LNCaP clone FGC (cell line): ENCODE measurements around the gene PPM1M.

ENCODE experiments used
- DNase-seq: peaks from one replicate; pipeline ENCODE4 v3.0.0-alpha.2; 2011; ENCODE audit warnings: low read depth
- H3K4me3 ChIP-seq: 2 replicates; pipeline ENCODE4 v1.5.1; 2011; ENCODE audit warnings: mild to moderate bottlenecking, low read depth, low read length, control low read depth
- CTCF ChIP-seq: IDR thresholded peaks from 2 replicates; pipeline ENCODE4 v1.5.1; 2012; ENCODE audit warnings: mild to moderate bottlenecking; ENCODE audit not compliant: control insufficient read depth, insufficient read depth; ENCODE audit errors: extremely low read depth

PPM1M gene

DNA sequence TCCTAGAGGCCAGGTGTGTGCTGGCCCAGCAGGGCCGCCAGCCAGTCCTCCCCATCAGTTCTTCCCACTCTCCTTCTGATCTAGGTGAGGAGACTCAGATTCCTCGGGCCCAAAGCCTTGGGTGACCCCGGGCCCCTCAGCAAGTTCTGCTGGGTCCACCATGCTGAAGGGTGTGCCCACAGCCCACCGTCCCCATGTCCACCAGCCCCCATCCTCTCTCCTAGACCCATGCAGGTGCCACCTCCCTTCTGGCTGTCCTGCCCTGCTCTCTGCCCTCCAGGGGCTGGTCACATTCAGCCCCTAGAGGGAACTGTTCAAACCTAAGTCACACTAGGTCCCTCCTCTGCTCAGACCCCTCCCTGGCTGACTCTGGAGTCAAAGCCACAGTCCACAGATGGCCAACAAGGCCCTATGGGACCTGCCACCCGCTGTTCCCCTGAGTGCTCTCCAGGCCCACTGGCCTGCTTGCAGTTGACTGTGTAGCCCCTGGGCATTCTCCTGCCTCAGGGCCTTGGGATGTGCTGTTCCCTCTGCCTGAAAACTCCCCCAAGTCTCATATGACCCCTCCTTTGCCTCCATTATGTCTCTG lies 19.2 kb upstream of the PPM1M start:
- H3K4me3 ChIP-seq, result no peak overlapping the region
- TF ChIP-seq CTCF, result no peak
- DNase-seq, result no peak

DNA sequence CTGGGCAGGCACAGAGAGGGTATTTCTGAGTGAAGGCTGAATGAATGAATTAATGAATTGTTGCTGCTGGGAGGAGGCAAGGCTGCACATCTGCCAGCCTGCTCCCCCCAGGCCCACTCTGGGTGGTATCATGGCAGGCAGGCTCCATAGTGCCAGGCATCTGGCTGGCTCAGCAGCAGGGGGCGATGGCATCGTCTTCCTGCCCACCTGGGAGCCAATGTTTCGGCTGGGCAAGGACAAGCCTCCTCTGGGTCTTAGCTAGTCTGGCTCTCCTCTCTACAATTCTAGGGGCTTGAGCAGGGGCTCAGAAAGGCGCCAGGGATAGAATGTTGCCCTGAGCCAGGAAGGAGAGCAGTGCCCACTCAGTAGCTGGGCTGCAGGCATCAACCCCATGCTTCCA lies 18.4 kb upstream of the PPM1M start:
- no peak overlapping the region for H3K4me3 ChIP-seq
- no peak for TF ChIP-seq CTCF
- DNase-seq, result no peak

DNA sequence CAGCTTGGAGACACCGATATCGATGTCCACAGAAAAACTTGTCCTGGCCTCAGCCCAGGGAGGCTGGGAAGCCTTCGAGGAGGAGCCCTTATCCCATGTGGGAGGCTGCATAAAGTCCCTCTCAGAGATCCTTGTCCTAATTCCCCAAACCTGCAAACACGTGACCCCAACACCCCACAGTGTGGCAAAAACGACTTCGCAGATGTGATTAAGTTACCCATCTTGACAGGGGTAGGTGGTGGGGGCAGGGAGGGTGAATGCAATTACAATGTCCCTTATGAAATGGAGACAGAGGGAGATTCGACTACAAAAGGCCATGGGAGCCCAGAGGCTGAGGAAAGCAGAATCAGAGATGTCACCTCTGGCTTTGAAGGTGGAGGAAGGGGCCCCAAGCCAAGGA lies 17.8 kb upstream of the PPM1M start:
- H3K4me3 ChIP-seq, result no peak overlapping the region
- no peak for TF ChIP-seq CTCF
- DNase-seq, result no peak

GRCh38 chr3:52228266-52228665 lies 17.3 kb upstream of the PPM1M start:
- TF ChIP-seq CTCF, result no peak
- DNase-seq, result no peak

GRCh38 chr3:52228751-52229291 lies 16.7 kb upstream of the PPM1M start:
- no peak overlapping the region for H3K4me3 ChIP-seq
- no peak for TF ChIP-seq CTCF
- no peak for DNase-seq

More at GRCh38 chr3:52228266-52228665, 17.3 kb upstream of the PPM1M start:
- H3K4me3 ChIP-seq, result no peak overlapping the region

DNA sequence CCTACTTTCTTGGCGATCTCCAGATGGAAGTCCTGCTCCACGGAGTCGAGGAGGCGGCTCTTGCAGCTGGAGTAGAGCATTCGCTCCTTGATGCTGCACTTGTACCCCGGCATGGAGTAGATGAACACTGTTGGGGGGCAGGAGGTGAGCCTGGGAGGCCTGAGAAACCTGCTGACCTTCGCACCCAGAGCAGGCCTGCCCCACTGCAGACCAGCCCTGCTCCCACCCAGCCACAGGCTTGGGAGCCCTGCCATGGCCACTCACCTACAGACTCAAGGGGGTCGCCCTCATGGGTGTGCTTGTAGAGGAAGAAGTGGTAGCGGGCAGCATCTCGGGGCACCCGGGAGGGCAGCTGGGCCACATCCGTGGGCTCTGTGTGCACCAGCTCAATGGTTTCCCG lies 15.9 kb upstream of the PPM1M start:
- DNase-seq, result no peak
- no peak overlapping the region for H3K4me3 ChIP-seq
- TF ChIP-seq CTCF, result no peak

- no peak for DNase-seq
- TF ChIP-seq CTCF, result no peak
Measured at GRCh38 chr3:52230461-52230860, 15.1 kb upstream of the PPM1M start.

More at GRCh38 chr3:52230461-52230860, 15.1 kb upstream of the PPM1M start:
- H3K4me3 ChIP-seq, result no peak overlapping the region
